Vagina (tissue), 2 donors: ENCODE data around the gene SIRT1. TPM values are rescaled to one million over a fixed set of nuclear protein-coding genes. Genes with fewer than 3 reads are reported as not detected.

ENCODE experiments used
- DNase-seq, 2 donors: peaks; one replicate each; pipeline ENCODE4 v3.0.0-alpha.2; 2017; ENCODE audit errors: extremely low spot score in 2 of 2
- H3K27ac ChIP-seq: fragments of 200-600 bp; sonication (generic); one replicate; pipeline ENCODE4 v1.5.1; 2019
- H3K27me3 ChIP-seq: fragments of 200-600 bp; sonication (generic); one replicate; pipeline ENCODE4 v1.5.1; 2019
- H3K36me3 ChIP-seq, 2 donors: fragments of 200-600 bp; sonication (generic); one replicate each; pipeline ENCODE4 v1.5.1; 2017 to 2019
- H3K4me1 ChIP-seq: fragments of 200-600 bp; sonication (generic); one replicate; pipeline ENCODE4 v1.5.1; 2019
- H3K4me3 ChIP-seq, 2 donors: fragments of 200-600 bp; sonication (generic); 1 replicate in 1 of 2; 2 replicates in 1 of 2; pipeline ENCODE4 v1.5.1; 2016 to 2019
- H3K9me3 ChIP-seq: fragments of 200-600 bp; sonication (generic); one replicate; pipeline ENCODE4 v1.5.1; 2019
- CTCF ChIP-seq, 3 experiments: fragments of 450-650 bp in 2 of 3; fragments of 200-600 bp in 1 of 3; sonication (generic) in 1 of 3; IDR thresholded peaks; one replicate each; pipeline ENCODE4 v1.5.1; 2017 to 2019; ENCODE audit warnings: antibody characterized with exemption in 3 of 3, mild to moderate bottlenecking in 2 of 3, moderate library complexity in 2 of 3
- POLR2A ChIP-seq, 2 donors: fragments of 450-650 bp; IDR thresholded peaks; one replicate each; pipeline ENCODE4 v1.6.1; 2017; ENCODE audit warnings: antibody characterized with exemption in 2 of 2, mild to moderate bottlenecking in 2 of 2, moderate library complexity in 2 of 2
- POLR2AphosphoS5 ChIP-seq, 2 donors: sonication (generic); formaldehyde crosslinking; IDR thresholded peaks; one replicate each; pipeline ENCODE4 v1.9.0; 2017; ENCODE audit warnings: antibody characterized with exemption in 2 of 2, mild to moderate bottlenecking in 2 of 2, low read depth in 1 of 2; ENCODE audit not compliant: insufficient read depth in 1 of 2
- intact Hi-C: fragments of 100-400 bp; cut with DNase I; formaldehyde crosslinking; loops from one replicate; pipeline ENCODE4 v1.15.1; 2023
- total RNA-seq: library from RNA; depleted of rRNA; stranded (reverse); fragments of >200 nt; gene quantifications from one replicate; pipeline ENCODE4 v1.2.3, GENCODE V29; 2016

The SIRT1 gene
- total RNA-seq, 1 donor from 2014 or later = 18.9 TPM

- no peak overlapping the region for H3K4me3 ChIP-seq
- intact Hi-C loops = no loop called here
- no peaks in the 10 kb centered on the region for H3K9me3 ChIP-seq
- no peaks in the 10 kb centered on the region for H3K27me3 ChIP-seq
- no peak overlapping the region for H3K27ac ChIP-seq
- peaks cover 0 to 30% of the 10 kb centered on the region in 2 donors for H3K36me3 ChIP-seq
- no peak for TF ChIP-seq POLR2AphosphoS5 (IDR thresholded peaks at IDR 0.05; ENCODE audit: insufficient read depth in 1 of 2, low read depth in 1 of 2)
- no peak for TF ChIP-seq POLR2A (IDR thresholded peaks at IDR 0.05)
- no peak for TF ChIP-seq CTCF (IDR thresholded peaks at IDR 0.05)
- DNase-seq = no peak
- no peaks in the 10 kb centered on the region for H3K4me1 ChIP-seq
Measured at GRCh38 chr10:67921065-67921464, 36.6 kb downstream of the SIRT1 start.

- H3K36me3 ChIP-seq = peaks cover 0 to 22% of the 10 kb centered on the region in 2 donors
- intact Hi-C loops = no loop called here
- H3K4me3 ChIP-seq = no peak overlapping the region
- DNase-seq = no peak
- H3K9me3 ChIP-seq = no peaks in the 10 kb centered on the region
- no peaks in the 10 kb centered on the region for H3K4me1 ChIP-seq
- no peak overlapping the region for H3K27ac ChIP-seq
- H3K27me3 ChIP-seq = no peaks in the 10 kb centered on the region
- TF ChIP-seq POLR2A (IDR thresholded peaks at IDR 0.05) (no peak), CTCF (IDR thresholded peaks at IDR 0.05) (no peak), POLR2AphosphoS5 (IDR thresholded peaks at IDR 0.05; ENCODE audit: insufficient read depth in 1 of 2, low read depth in 1 of 2) (no peak)
Measured at GRCh38 chr10:67923551-67923950, 39.1 kb downstream of the SIRT1 start.

- Histone ChIP-seq H3K27me3 (no peaks in the 10 kb centered on the region), H3K27ac (no peak overlapping the region), H3K36me3 (peaks cover 0 to 16% of the 10 kb centered on the region in 2 donors), H3K4me1 (no peaks in the 10 kb centered on the region), H3K9me3 (no peaks in the 10 kb centered on the region), H3K4me3 (no peak overlapping the region)
- intact Hi-C loops = no loop called here
- TF ChIP-seq POLR2A (IDR thresholded peaks at IDR 0.05) = no peak
- TF ChIP-seq CTCF (IDR thresholded peaks at IDR 0.05) = no peak
- TF ChIP-seq POLR2AphosphoS5 (IDR thresholded peaks at IDR 0.05; ENCODE audit: insufficient read depth in 1 of 2, low read depth in 1 of 2) = no peak
- DNase-seq = no peak
Measured at GRCh38 chr10:67924136-67924535, 39.7 kb downstream of the SIRT1 start.

- TF ChIP-seq POLR2AphosphoS5 (IDR thresholded peaks at IDR 0.05; ENCODE audit: insufficient read depth in 1 of 2, low read depth in 1 of 2) = no peak
- TF ChIP-seq POLR2A (IDR thresholded peaks at IDR 0.05) = no peak
- TF ChIP-seq CTCF (IDR thresholded peaks at IDR 0.05) = no peak
- H3K27me3 ChIP-seq = no peaks in the 10 kb centered on the region
- peaks cover 0 to 22% of the 10 kb centered on the region in 2 donors for H3K36me3 ChIP-seq
- H3K4me1 ChIP-seq = no peaks in the 10 kb centered on the region
- H3K4me3 ChIP-seq = no peak overlapping the region
- intact Hi-C loops = no loop called here
- H3K27ac ChIP-seq = no peak overlapping the region
- no peak for DNase-seq
- H3K9me3 ChIP-seq = no peaks in the 10 kb centered on the region
Measured at GRCh38 chr10:67925449-67926005, 41.1 kb downstream of the SIRT1 start.

- no peaks in the 10 kb centered on the region for H3K4me1 ChIP-seq
- no peak overlapping the region for H3K4me3 ChIP-seq
- intact Hi-C loops = no loop called here
- TF ChIP-seq POLR2A (IDR thresholded peaks at IDR 0.05) (no peak), POLR2AphosphoS5 (IDR thresholded peaks at IDR 0.05; ENCODE audit: insufficient read depth in 1 of 2, low read depth in 1 of 2) (no peak), CTCF (IDR thresholded peaks at IDR 0.05) (no peak)
- no peak overlapping the region for H3K27ac ChIP-seq
- H3K9me3 ChIP-seq = no peaks in the 10 kb centered on the region
- H3K27me3 ChIP-seq = no peaks in the 10 kb centered on the region
- H3K36me3 ChIP-seq = peaks cover 0 to 36% of the 10 kb centered on the region in 2 donors
- DNase-seq = no peak
Measured at GRCh38 chr10:67926951-67927350, 42.5 kb downstream of the SIRT1 start.
